ENCODE results near the gene SYT8.

DNA sequence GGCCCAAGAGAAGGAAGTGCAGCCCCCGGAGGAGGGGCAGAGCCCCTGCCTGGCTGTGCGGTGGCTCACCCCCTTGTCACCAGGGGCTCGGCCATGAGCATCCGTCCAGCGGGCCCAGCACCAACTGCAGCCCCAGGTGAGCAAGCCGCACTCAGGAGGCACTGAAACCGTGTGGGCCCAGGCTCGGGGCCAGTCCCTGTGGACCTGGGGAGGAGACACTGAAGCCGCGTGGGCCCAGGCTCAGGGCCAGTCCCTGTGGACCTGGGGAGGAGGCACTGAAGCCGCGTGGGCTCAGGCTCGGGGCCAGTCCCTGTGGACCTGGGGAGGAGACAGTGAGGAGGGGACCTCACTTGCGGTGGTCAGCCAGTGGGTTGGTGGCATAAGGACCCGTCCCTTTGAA is 32.0 kb downstream of the SYT8 start:
- TF ChIP-seq, protein P1, sequence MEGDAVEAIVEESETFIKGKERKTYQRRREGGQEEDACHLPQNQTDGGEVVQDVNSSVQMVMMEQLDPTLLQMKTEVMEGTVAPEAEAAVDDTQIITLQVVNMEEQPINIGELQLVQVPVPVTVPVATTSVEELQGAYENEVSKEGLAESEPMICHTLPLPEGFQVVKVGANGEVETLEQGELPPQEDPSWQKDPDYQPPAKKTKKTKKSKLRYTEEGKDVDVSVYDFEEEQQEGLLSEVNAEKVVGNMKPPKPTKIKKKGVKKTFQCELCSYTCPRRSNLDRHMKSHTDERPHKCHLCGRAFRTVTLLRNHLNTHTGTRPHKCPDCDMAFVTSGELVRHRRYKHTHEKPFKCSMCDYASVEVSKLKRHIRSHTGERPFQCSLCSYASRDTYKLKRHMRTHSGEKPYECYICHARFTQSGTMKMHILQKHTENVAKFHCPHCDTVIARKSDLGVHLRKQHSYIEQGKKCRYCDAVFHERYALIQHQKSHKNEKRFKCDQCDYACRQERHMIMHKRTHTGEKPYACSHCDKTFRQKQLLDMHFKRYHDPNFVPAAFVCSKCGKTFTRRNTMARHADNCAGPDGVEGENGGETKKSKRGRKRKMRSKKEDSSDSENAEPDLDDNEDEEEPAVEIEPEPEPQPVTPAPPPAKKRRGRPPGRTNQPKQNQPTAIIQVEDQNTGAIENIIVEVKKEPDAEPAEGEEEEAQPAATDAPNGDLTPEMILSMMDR (IDR thresholded peaks at IDR 0.05; ENCODE audit: poor library complexity, severe bottlenecking), result no peak
- no peak for TF ChIP-seq RAD21 (conservative IDR thresholded peaks at IDR 0.05)
- TF ChIP-seq, protein P2, sequence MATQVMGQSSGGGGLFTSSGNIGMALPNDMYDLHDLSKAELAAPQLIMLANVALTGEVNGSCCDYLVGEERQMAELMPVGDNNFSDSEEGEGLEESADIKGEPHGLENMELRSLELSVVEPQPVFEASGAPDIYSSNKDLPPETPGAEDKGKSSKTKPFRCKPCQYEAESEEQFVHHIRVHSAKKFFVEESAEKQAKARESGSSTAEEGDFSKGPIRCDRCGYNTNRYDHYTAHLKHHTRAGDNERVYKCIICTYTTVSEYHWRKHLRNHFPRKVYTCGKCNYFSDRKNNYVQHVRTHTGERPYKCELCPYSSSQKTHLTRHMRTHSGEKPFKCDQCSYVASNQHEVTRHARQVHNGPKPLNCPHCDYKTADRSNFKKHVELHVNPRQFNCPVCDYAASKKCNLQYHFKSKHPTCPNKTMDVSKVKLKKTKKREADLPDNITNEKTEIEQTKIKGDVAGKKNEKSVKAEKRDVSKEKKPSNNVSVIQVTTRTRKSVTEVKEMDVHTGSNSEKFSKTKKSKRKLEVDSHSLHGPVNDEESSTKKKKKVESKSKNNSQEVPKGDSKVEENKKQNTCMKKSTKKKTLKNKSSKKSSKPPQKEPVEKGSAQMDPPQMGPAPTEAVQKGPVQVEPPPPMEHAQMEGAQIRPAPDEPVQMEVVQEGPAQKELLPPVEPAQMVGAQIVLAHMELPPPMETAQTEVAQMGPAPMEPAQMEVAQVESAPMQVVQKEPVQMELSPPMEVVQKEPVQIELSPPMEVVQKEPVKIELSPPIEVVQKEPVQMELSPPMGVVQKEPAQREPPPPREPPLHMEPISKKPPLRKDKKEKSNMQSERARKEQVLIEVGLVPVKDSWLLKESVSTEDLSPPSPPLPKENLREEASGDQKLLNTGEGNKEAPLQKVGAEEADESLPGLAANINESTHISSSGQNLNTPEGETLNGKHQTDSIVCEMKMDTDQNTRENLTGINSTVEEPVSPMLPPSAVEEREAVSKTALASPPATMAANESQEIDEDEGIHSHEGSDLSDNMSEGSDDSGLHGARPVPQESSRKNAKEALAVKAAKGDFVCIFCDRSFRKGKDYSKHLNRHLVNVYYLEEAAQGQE (IDR thresholded peaks at IDR 0.05; ENCODE audit: borderline replicate concordance), result no peak
- no peak for TF ChIP-seq EZH2 (IDR thresholded peaks at IDR 0.05; ENCODE audit: borderline replicate concordance, insufficient read depth, low read length, poor library complexity, severe bottlenecking)
- TF ChIP-seq EP300 (conservative IDR thresholded peaks at IDR 0.05; ENCODE audit: poor library complexity, severe bottlenecking), result no peak
- no peak for TF ChIP-seq TAF1 (IDR thresholded peaks at IDR 0.05; ENCODE audit: low read depth)

Measured in neural cell (in vitro differentiated cells).